Effector CD8-positive, alpha-beta T cell (primary cell): ENCODE data around the gene PATZ1.

Experiments used
- DNase-seq: peaks from one replicate; lab custom pipeline; 2025; lab: John Stamatoyannopoulos, UW

Gene PATZ1

GRCh38 chr22:31313366-31314147 is 32.6 kb downstream of the PATZ1 start:
- peak; percentile 48 for DNase-seq

GRCh38 chr22:31308181-31308580 is 38.0 kb downstream of the PATZ1 start:
- DNase-seq, result no peak

- no peak for DNase-seq
These were observed 41.0 kb downstream of the PATZ1 start for GRCh38 chr22:31305194-31305593.

GRCh38 chr22:31302537-31302936 is 43.6 kb downstream of the PATZ1 start:
- DNase-seq, result no peak

GRCh38 chr22:31302006-31302405 is 44.1 kb downstream of the PATZ1 start:
- DNase-seq, result no peak

DNA sequence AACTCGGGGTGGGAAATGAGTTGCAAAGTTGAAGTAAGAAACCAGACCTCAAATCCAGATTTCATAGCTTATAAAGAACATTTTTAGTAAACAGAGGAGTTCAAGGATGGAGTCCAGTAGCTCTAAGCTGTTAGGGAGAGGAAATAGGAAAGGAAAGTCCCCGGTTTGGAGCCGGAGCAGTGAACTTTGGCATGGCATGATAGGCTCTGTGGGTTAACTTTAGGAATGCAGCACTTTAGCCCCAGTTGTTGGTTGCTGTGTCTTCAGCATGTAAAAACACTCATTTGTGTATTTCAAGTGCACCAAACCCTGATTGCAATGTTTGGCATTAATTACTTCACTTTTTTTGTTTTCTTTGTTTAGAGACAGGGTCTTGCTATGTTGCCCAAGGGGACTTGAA is 45.2 kb downstream of the PATZ1 start:
- no peak for DNase-seq

- no peak for DNase-seq
These were observed 50.1 kb downstream of the PATZ1 start for GRCh38 chr22:31295831-31296657.

GRCh38 chr22:31295360-31295759 is 50.8 kb downstream of the PATZ1 start:
- DNase-seq, result no peak

DNA sequence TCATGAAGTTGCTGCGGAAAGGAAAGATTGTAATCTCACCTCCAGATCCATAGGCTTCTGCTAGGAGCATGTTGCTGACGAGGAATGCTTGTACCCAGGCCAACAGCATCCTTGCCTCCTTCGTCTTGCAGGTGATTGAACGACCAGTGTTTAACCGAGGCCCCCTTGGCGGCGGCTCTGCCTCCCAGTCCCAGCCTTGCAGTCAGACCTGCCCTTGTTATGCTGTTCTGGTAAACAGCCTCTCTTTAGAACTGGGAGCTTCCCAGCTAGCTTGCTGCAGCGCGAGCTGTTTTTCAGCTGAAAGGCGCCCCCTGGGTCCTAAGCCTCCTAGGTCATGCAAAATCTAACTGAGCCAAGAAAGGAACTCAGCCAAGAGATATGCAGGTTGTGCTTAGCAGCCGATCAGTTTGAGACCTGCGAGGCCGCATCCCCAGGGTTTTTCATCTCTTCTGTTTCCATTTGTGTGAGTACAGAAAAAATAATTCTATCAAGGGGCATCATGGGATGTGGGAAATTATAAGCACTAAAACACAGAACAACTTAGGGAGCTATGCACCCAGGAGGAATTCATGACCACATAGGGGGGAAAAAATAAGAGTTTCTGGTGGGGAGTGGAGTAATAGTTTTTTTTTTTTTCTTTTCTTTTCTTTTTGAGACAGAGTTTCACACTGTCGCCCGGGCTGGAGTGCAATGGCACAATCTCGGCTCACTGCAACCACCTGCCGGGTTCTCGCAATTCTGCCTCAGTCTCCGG is 53.7 kb downstream of the PATZ1 start, which contains the start of gene PIK3IP1:
Gene PIK3IP1, minus strand, starts transcription at position 253 of the 754 bp plus-strand sequence. Its CDS starts 144 bp downstream, at position 109.
- peak; percentile 74 for DNase-seq

DNA sequence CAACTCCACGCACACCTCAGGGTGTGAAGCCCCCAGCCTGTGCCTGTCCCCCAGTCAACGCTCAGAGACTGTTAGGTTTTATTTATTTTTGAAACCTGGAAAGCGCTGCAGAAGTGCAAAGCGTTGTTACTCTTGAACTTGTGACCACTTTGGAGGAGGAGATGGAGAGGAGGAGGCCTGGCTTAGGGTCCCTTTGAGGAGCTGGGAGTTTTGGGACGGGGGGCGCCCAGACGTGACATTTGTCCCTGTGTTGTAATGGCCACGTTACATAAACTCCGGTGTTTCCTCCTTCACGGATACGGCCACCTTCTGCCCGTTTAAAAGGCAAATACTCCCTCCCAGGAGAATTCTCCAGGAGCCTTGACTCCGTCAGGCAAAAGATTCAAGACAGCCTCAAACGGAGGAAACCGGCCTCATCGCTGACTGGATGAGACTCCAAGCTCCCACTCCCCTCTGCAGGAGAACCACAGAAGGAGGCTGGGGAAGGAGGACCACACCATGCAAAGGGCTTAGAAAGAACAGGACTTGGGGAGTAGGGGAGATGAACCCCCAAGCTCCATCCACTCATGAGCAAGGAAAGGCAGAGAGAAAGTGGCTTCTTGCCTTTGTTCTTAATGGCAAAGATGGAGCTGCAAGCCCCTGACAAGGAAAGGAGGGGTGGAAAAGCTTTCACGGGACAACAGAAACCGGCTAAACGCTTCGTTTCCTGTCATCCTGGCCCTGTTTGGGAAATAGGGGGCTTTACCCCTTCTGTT is 54.5 kb downstream of the PATZ1 start:
- no peak for DNase-seq

DNA sequence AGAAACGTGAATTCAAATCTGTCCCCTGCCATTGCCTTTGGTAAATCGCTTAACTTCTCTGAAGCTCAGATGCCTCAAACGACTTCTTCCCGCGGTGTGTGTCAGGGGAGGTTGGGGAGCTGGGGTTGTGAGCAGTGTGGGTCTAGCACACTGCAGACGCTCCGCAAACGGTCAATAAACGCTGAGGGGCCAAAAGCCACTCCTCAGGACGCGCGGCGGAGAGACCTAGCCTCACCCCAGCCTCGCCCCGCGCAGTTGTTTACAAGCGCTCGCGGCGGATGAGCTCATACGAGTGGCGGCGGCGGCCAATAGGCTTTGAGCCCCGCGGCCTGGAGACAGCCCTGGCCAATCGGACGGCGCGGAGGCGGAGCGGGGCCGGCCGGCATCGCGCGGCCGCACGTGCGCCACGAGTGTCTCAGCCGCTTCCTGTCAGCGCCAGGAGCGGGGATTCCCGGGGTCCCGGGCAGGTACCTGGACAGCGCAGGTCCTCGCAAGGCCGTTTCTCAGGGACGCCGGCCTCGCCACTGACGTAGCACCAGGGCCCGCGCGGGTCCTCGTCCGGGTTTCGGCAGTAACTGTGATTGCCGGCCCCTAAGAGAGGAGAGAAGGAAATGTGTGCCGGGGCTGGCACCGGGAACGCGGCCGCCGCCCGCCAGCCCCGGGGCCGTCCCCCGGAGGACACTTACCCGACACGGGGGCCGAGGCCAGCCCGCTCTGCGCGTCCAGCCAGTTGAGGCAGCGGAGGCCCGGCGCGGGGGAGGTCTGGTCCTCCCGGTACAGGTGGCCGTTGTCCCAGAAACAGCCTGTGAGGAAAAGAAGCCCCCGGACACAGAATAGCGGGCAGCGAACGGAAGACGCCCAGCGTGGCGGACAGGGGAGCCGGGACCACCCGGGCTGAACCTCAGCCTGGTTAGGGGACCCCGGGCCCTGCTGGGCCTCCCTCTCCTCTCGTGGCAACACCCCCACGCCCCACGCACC is 55.4 kb downstream of the PATZ1 start:
- peak; percentile 93 for DNase-seq

- no peak for DNase-seq
These were observed 56.8 kb downstream of the PATZ1 start for GRCh38 chr22:31289344-31289743.

DNA sequence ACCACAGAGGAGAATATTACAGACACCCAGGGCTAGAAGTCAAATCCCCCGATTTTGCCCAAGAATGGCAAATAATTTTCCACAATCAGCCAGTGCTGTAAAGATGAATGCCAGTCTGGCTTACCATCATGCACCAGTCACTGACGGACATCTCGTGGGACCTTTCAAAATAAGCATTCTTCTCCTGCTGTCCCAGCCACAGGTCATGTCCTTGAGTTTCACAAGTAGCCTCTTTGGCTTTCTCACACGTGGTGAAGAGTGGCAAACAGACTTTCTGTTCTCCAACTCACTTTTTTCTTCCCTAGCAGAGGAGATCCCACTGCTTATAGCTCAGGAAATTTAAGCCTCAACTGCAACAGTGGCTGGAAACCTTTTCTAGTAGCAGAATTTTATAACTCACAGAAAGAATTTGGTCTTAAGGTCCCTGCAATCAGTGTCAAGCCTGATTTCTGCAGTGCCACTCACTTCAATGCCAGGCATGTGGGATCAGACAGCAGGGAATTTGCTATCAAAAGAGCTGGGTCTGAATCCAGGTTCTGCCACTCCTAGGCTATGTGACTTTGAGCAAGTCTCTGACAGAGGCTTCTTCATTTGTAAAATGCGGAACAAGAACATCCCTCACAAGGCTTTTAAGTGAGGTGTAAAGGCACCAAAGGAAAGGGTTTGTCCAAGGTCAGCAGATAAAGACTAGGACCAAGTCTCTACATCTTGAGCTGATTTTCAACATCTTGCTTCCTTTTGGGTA is 57.5 kb downstream of the PATZ1 start:
- DNase-seq, result no peak

- no peak for DNase-seq
These were observed 58.2 kb downstream of the PATZ1 start for GRCh38 chr22:31287818-31288495.

DNA sequence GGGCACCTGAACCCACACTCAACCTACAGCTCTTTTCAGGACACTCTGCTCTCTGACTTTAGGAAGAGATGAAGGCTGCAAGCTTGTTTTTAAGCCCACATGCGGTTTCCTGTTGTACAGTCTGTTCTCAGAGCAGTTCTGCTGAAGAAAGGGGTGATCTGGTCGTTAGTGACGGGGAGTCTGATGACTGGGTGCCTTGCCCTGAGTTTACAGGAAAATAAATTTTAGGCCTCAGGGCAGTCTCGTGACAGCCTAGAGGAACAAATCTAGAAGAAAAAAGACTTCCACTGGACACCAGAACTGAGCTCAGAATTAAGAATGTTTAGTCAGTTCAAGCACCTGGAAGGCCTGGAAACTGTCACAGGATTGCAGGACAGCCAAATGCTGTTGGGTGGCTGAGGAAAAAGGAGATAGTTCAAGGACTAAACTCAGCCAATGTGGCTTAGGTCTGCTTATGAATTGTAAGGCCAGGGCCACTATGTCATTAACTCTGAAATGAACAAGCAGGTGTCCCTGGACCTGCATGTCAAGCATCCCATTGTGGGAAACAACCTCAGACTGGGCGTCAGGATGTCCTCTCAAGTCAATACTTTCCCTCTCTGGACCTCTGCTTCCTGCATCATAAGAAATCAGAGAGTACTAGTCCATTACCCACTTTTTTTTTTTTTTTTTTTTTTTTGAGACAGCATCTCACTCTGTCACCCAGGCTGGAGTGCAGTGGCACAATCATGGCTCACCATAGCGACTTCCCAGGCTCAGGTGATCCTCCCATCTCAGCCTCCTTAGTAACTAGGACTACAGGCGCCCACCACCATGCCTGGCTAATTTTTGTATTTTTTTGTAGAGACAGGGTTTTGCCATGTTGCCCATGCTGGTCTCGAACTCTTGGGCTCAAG is 59.5 kb downstream of the PATZ1 start:
- peak; percentile 42 for DNase-seq

GRCh38 chr22:31284281-31285155 is 61.6 kb downstream of the PATZ1 start:
- DNase-seq, result no peak
